HepG2 (cell line): ENCODE data around the gene SRD5A1. TPM values are rescaled to one million over a fixed set of nuclear protein-coding genes. Genes with fewer than 3 reads are reported as not detected.

ENCODE experiments used
- GPN1 ChIP-seq: sonication (generic); formaldehyde crosslinking; IDR thresholded peaks from 2 replicates; pipeline ENCODE4 v1.5.1; 2020; ENCODE audit warnings: missing genetic modification reagents, borderline replicate concordance
- GTF3A ChIP-seq: sonication (generic); formaldehyde crosslinking; conservative IDR thresholded peaks from 2 replicates; pipeline ENCODE4 v1.4.0; 2020; ENCODE audit warnings: mild to moderate bottlenecking, missing genetic modification reagents
- KLF15 ChIP-seq: sonication (generic); formaldehyde crosslinking; IDR thresholded peaks from 2 replicates; pipeline ENCODE4 v1.8.1; 2023; ENCODE audit warnings: borderline replicate concordance, mild to moderate bottlenecking, inconsistent platforms, missing genetic modification reagents, mixed read lengths
- MAF1 ChIP-seq: sonication (generic); formaldehyde crosslinking; IDR thresholded peaks from 2 replicates; pipeline ENCODE4 v1.5.0; 2020; ENCODE audit warnings: missing genetic modification reagents, borderline replicate concordance
- MAFF ChIP-seq: IDR thresholded peaks from 2 replicates; pipeline ENCODE4 v1.6.1; 2011; ENCODE audit warnings: low read depth, low read length, improper control_type of control experiment
- MIER2 ChIP-seq: IDR thresholded peaks from 2 replicates; pipeline ENCODE4 v1.6.1; 2016; ENCODE audit warnings: missing biosample characterization, missing genetic modification reagents
- MLXIP ChIP-seq: sonication (generic); formaldehyde crosslinking; IDR thresholded peaks from 2 replicates; pipeline ENCODE4 v1.9.0; 2021; ENCODE audit warnings: missing genetic modification reagents, borderline replicate concordance
- MTA3 ChIP-seq: sonication (generic); formaldehyde crosslinking; IDR thresholded peaks from 2 replicates; pipeline ENCODE4 v1.4.0; 2020; ENCODE audit warnings: missing genetic modification reagents
- RBFOX2 ChIP-seq: fragments of 200-400 bp; formaldehyde crosslinking; IDR thresholded peaks from 2 replicates; pipeline ENCODE4 v1.6.1; 2017; ENCODE audit warnings: low read depth, mild to moderate bottlenecking, low read length
- REXO4 ChIP-seq: sonication (generic); formaldehyde crosslinking; IDR thresholded peaks from 2 replicates; pipeline ENCODE4 v1.8.0; 2022; ENCODE audit warnings: missing genetic modification reagents, mild to moderate bottlenecking, borderline replicate concordance
- SOX5 ChIP-seq: IDR thresholded peaks from 2 replicates; pipeline ENCODE4 v1.6.1; 2016; ENCODE audit warnings: borderline replicate concordance
- UBTF ChIP-seq: sonication (generic); formaldehyde crosslinking; IDR thresholded peaks from 2 replicates; pipeline ENCODE4 v1.4.0; 2020; ENCODE audit warnings: mild to moderate bottlenecking, missing genetic modification reagents
- ZBTB1 ChIP-seq: sonication (generic); formaldehyde crosslinking; IDR thresholded peaks from 2 replicates; pipeline ENCODE4 v1.4.0; 2020; ENCODE audit warnings: missing genetic modification reagents, borderline replicate concordance
- ZBTB4 ChIP-seq: sonication (generic); formaldehyde crosslinking; IDR thresholded peaks from 2 replicates; pipeline ENCODE4 v1.4.0; 2020; ENCODE audit warnings: missing genetic modification reagents, mild to moderate bottlenecking, borderline replicate concordance
- ZFP82 ChIP-seq: sonication (generic); formaldehyde crosslinking; IDR thresholded peaks from 2 replicates; pipeline ENCODE4 v1.5.1; 2020; ENCODE audit warnings: mild to moderate bottlenecking, missing genetic modification reagents, borderline replicate concordance
- ZFP91 ChIP-seq: sonication (generic); formaldehyde crosslinking; IDR thresholded peaks from 2 replicates; pipeline ENCODE4 v1.9.0; 2022; ENCODE audit warnings: missing genetic modification reagents, mild to moderate bottlenecking, borderline replicate concordance
- ZFYVE20 ChIP-seq: sonication (generic); formaldehyde crosslinking; IDR thresholded peaks from 2 replicates; pipeline ENCODE4 v1.8.0; 2023; ENCODE audit warnings: low read depth, mild to moderate bottlenecking, moderate library complexity, missing genetic modification reagents, borderline replicate concordance
- ZNF235 ChIP-seq: sonication (generic); formaldehyde crosslinking; IDR thresholded peaks from 2 replicates; pipeline ENCODE4 v1.8.1; 2023; ENCODE audit warnings: mild to moderate bottlenecking, missing genetic modification reagents, borderline replicate concordance
- ZNF576 ChIP-seq: sonication (generic); formaldehyde crosslinking; IDR thresholded peaks from 2 replicates; pipeline ENCODE4 v1.4.0; 2020; ENCODE audit warnings: mild to moderate bottlenecking, missing genetic modification reagents
- polyA plus RNA-seq, 8 experiments: library from polyadenylated mRNA; depleted of rRNA in 3 of 8; stranded (reverse) in 7 of 8; unstranded in 1 of 8; fragments of >200 nt; fragmentation: Illumina TruSeq in 4 of 8; extraction: Trizol in 4 of 8; gene quantifications; 2 replicates each; pipeline versions ENCODE4 v1.2.1 to v1.2.3, GENCODE V29; 2011 to 2016; ENCODE audit warnings: low read depth in 4 of 8, missing spikeins in 1 of 8, mixed read lengths in 1 of 8; ENCODE audit not compliant: insufficient read depth in 1 of 8
- total RNA-seq, 5 experiments: library from RNA; depleted of rRNA; stranded (reverse); fragments of >200 nt; fragmentation: Illumina TruSeq; extraction: Trizol; gene quantifications; 2 replicates each; pipeline ENCODE4 v1.2.3, GENCODE V29; 2016; ENCODE audit warnings: low read depth in 1 of 5

Gene SRD5A1
- total and polyA plus RNA-seq, 2 of the 13 experiments (the other 11 are each of a cell fraction or from before 2014, with no cell fraction given) = 6.1 to 9.9 TPM

GRCh38 chr5:6632888-6633468 is at the start of gene SRD5A1, which contains the start of gene NSUN2 (continued):
- TF ChIP-seq ZFP82 = 0 out of 2 replicates have a peak, but pooled peaks have one; percentile 45
- no peak for TF ChIP-seq ZNF576 (CRISPR knock-in tag)
- TF ChIP-seq GTF3A (CRISPR knock-in tag) = no peak
- no peak for TF ChIP-seq KLF15 (CRISPR knock-in tag)
- no peak for TF ChIP-seq ZBTB1 (CRISPR knock-in tag)
- TF ChIP-seq GPN1 = no peak
- TF ChIP-seq SOX5 (CRISPR knock-in tag) = no peak
- TF ChIP-seq MAF1 (CRISPR knock-in tag) = 0 out of 2 replicates have a peak, but pooled peaks have one; percentile 64
- no peak for TF ChIP-seq UBTF
- peak; percentile 42; the same call in 1 of the 2 replicates for TF ChIP-seq MIER2 (CRISPR knock-in tag)
- TF ChIP-seq ZFP91 (CRISPR knock-in tag) = peak; percentile 73
- no peak for TF ChIP-seq MTA3
- peak; percentile 94 for TF ChIP-seq RBFOX2
- TF ChIP-seq ZFYVE20 (CRISPR knock-in tag) = no peak
- no peak for TF ChIP-seq MAFF
- TF ChIP-seq ZNF235 = no peak
- no peak for TF ChIP-seq ZBTB4 (CRISPR knock-in tag)
- no peak for TF ChIP-seq REXO4 (CRISPR knock-in tag)
- no peak for TF ChIP-seq MLXIP (CRISPR knock-in tag)
